ENCODE results near the gene TCF7L2.

DNA sequence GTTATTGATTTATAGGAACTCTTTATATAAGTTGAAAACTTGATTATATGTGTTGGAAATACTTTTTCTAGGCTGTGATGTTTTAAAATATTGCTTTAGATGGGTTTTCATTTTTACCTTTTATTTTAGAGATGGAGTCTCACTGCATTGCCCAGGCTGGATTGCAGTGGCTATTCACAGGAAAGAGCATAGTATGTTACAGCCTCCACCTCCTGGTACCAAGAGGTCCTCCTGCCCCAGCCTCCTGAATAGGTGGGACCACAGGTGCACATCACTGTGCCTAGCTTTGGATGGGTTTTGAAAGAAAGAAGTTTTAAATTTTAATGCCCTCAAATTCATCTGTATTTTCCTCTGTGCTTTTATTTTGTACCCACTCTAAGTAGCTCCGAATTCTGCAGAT lies 105.4 kb downstream of the TCF7L2 start:
- TF ChIP-seq, protein P1, sequence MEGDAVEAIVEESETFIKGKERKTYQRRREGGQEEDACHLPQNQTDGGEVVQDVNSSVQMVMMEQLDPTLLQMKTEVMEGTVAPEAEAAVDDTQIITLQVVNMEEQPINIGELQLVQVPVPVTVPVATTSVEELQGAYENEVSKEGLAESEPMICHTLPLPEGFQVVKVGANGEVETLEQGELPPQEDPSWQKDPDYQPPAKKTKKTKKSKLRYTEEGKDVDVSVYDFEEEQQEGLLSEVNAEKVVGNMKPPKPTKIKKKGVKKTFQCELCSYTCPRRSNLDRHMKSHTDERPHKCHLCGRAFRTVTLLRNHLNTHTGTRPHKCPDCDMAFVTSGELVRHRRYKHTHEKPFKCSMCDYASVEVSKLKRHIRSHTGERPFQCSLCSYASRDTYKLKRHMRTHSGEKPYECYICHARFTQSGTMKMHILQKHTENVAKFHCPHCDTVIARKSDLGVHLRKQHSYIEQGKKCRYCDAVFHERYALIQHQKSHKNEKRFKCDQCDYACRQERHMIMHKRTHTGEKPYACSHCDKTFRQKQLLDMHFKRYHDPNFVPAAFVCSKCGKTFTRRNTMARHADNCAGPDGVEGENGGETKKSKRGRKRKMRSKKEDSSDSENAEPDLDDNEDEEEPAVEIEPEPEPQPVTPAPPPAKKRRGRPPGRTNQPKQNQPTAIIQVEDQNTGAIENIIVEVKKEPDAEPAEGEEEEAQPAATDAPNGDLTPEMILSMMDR (IDR thresholded peaks at IDR 0.05; ENCODE audit: insufficient read depth, low read length), result no peak
- TF ChIP-seq GABPA (IDR thresholded peaks at IDR 0.05; ENCODE audit: low read depth), result no peak
- TF ChIP-seq, protein P2, sequence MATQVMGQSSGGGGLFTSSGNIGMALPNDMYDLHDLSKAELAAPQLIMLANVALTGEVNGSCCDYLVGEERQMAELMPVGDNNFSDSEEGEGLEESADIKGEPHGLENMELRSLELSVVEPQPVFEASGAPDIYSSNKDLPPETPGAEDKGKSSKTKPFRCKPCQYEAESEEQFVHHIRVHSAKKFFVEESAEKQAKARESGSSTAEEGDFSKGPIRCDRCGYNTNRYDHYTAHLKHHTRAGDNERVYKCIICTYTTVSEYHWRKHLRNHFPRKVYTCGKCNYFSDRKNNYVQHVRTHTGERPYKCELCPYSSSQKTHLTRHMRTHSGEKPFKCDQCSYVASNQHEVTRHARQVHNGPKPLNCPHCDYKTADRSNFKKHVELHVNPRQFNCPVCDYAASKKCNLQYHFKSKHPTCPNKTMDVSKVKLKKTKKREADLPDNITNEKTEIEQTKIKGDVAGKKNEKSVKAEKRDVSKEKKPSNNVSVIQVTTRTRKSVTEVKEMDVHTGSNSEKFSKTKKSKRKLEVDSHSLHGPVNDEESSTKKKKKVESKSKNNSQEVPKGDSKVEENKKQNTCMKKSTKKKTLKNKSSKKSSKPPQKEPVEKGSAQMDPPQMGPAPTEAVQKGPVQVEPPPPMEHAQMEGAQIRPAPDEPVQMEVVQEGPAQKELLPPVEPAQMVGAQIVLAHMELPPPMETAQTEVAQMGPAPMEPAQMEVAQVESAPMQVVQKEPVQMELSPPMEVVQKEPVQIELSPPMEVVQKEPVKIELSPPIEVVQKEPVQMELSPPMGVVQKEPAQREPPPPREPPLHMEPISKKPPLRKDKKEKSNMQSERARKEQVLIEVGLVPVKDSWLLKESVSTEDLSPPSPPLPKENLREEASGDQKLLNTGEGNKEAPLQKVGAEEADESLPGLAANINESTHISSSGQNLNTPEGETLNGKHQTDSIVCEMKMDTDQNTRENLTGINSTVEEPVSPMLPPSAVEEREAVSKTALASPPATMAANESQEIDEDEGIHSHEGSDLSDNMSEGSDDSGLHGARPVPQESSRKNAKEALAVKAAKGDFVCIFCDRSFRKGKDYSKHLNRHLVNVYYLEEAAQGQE (IDR thresholded peaks at IDR 0.05; ENCODE audit: insufficient replicate concordance, low read depth), result no peak
